SK-N-SH treated with all-trans-retinoic acid at 6 μM for 48 hours (cell line): ENCODE data around the gene COL16A1.

ENCODE experiments used
- ATAC-seq: fragments of 200-7000 bp; cut with Tn5 transposase; 3 replicates; pipeline ENCODE4 v1.9.1; 2020; ENCODE audit warnings: mild to moderate bottlenecking, moderate library complexity
- BACH2 ChIP-seq: fragments of 250-450 bp; sonication (Bioruptor Pico); IDR thresholded peaks from 2 replicates; pipeline ENCODE4 v1.9.0; 2021; ENCODE audit warnings: mild to moderate bottlenecking, borderline replicate concordance
- CSDC2 ChIP-seq: fragments of 250-450 bp; sonication (Bioruptor Pico); IDR thresholded peaks from 2 replicates; pipeline ENCODE4 v1.5.0; 2020; ENCODE audit warnings: mild to moderate bottlenecking, moderate library complexity
- GLIS3 ChIP-seq: fragments of 250-450 bp; sonication (Bioruptor Pico); IDR thresholded peaks from 2 replicates; pipeline ENCODE4 v1.5.0; 2020; ENCODE audit warnings: mild to moderate bottlenecking, moderate library complexity
- ISL1 ChIP-seq: fragments of 250-450 bp; sonication (Bioruptor Pico); IDR thresholded peaks from 2 replicates; pipeline ENCODE4 v2.1.2; 2022; ENCODE audit warnings: mild to moderate bottlenecking, moderate library complexity
- OSR1 ChIP-seq: fragments of 250-450 bp; sonication (Bioruptor Pico); IDR thresholded peaks from 2 replicates; pipeline ENCODE4 v1.8.0; 2022; ENCODE audit warnings: moderate library complexity, mild to moderate bottlenecking, inconsistent platforms
- PATZ1 ChIP-seq: fragments of 250-450 bp; sonication (Bioruptor Pico); IDR thresholded peaks from 2 replicates; pipeline ENCODE4 v1.8.0; 2020; ENCODE audit warnings: mild to moderate bottlenecking, moderate library complexity, borderline replicate concordance
- RARB ChIP-seq: fragments of 250-450 bp; sonication (Bioruptor Pico); IDR thresholded peaks from 2 replicates; pipeline ENCODE4 v1.8.0; 2021; ENCODE audit warnings: mild to moderate bottlenecking, moderate library complexity
- SNAI2 ChIP-seq: fragments of 250-450 bp; sonication (Bioruptor Pico); IDR thresholded peaks from 2 replicates; pipeline ENCODE4 v1.5.0; 2020; ENCODE audit warnings: mild to moderate bottlenecking, moderate library complexity
- TCF4 ChIP-seq: fragments of 250-450 bp; sonication (Bioruptor Pico); IDR thresholded peaks from 2 replicates; pipeline ENCODE4 v1.8.0; 2021; ENCODE audit warnings: mild to moderate bottlenecking, moderate library complexity, borderline replicate concordance
- TOX ChIP-seq: fragments of 250-450 bp; sonication (Bioruptor Pico); IDR thresholded peaks from 2 replicates; pipeline ENCODE4 v1.8.0; 2021; ENCODE audit warnings: mild to moderate bottlenecking, moderate library complexity, borderline replicate concordance
- ZC3H10 ChIP-seq: fragments of 250-450 bp; sonication (Bioruptor Pico); IDR thresholded peaks from 2 replicates; pipeline ENCODE4 v1.5.1; 2021; ENCODE audit warnings: mild to moderate bottlenecking, moderate library complexity
- ZFP3 ChIP-seq: fragments of 250-450 bp; sonication (Bioruptor Pico); IDR thresholded peaks from 2 replicates; pipeline ENCODE4 v1.5.0; 2020; ENCODE audit warnings: mild to moderate bottlenecking, moderate library complexity
- ZFP30 ChIP-seq: fragments of 450-650 bp; formaldehyde crosslinking; IDR thresholded peaks from 2 replicates; pipeline ENCODE4 v1.5.0; 2022; ENCODE audit warnings: mild to moderate bottlenecking, moderate library complexity
- ZNF565 ChIP-seq: fragments of 450-650 bp; formaldehyde crosslinking; conservative IDR thresholded peaks from 2 replicates; pipeline ENCODE4 v1.5.0; 2020; ENCODE audit warnings: low read depth, mild to moderate bottlenecking, moderate library complexity
- ZNF70 ChIP-seq: fragments of 450-650 bp; formaldehyde crosslinking; IDR thresholded peaks from 2 replicates; pipeline ENCODE4 v1.5.0; 2020; ENCODE audit warnings: mild to moderate bottlenecking, moderate library complexity
- ZNF8 ChIP-seq: fragments of 450-650 bp; formaldehyde crosslinking; IDR thresholded peaks from 2 replicates; pipeline ENCODE4 v1.5.0; 2020; ENCODE audit warnings: mild to moderate bottlenecking, moderate library complexity
- TF ChIP-seq, protein P1 (sequence below): fragments of 250-450 bp; sonication (Bioruptor Pico); IDR thresholded peaks from 2 replicates; pipeline ENCODE4 v1.5.0; 2020; ENCODE audit warnings: mild to moderate bottlenecking, moderate library complexity
- TF ChIP-seq, protein P2 (sequence below): fragments of 250-450 bp; sonication (Bioruptor Pico); IDR thresholded peaks from 2 replicates; pipeline ENCODE4 v1.5.1; 2020; ENCODE audit warnings: low read depth, mild to moderate bottlenecking, moderate library complexity

COL16A1 gene

GRCh38 chr1:31632649-31633048 is 71.2 kb downstream of the COL16A1 start:
- ATAC-seq, result no peak
- TF ChIP-seq, protein P1, sequence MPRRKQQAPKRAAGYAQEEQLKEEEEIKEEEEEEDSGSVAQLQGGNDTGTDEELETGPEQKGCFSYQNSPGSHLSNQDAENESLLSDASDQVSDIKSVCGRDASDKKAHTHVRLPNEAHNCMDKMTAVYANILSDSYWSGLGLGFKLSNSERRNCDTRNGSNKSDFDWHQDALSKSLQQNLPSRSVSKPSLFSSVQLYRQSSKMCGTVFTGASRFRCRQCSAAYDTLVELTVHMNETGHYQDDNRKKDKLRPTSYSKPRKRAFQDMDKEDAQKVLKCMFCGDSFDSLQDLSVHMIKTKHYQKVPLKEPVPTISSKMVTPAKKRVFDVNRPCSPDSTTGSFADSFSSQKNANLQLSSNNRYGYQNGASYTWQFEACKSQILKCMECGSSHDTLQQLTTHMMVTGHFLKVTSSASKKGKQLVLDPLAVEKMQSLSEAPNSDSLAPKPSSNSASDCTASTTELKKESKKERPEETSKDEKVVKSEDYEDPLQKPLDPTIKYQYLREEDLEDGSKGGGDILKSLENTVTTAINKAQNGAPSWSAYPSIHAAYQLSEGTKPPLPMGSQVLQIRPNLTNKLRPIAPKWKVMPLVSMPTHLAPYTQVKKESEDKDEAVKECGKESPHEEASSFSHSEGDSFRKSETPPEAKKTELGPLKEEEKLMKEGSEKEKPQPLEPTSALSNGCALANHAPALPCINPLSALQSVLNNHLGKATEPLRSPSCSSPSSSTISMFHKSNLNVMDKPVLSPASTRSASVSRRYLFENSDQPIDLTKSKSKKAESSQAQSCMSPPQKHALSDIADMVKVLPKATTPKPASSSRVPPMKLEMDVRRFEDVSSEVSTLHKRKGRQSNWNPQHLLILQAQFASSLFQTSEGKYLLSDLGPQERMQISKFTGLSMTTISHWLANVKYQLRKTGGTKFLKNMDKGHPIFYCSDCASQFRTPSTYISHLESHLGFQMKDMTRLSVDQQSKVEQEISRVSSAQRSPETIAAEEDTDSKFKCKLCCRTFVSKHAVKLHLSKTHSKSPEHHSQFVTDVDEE (CRISPR knock-in tag), result no peak
- TF ChIP-seq ZNF70 (CRISPR knock-in tag) (no peak), PATZ1 (CRISPR knock-in tag) (no peak), ZNF8 (CRISPR knock-in tag) (no peak), TOX (CRISPR knock-in tag) (no peak), BACH2 (no peak), ZC3H10 (CRISPR knock-in tag) (no peak), RARB (CRISPR knock-in tag) (no peak), OSR1 (CRISPR knock-in tag) (no peak), TCF4 (no peak), ZFP3 (CRISPR knock-in tag) (no peak), ZFP30 (CRISPR knock-in tag) (no peak)
- TF ChIP-seq, protein P2, sequence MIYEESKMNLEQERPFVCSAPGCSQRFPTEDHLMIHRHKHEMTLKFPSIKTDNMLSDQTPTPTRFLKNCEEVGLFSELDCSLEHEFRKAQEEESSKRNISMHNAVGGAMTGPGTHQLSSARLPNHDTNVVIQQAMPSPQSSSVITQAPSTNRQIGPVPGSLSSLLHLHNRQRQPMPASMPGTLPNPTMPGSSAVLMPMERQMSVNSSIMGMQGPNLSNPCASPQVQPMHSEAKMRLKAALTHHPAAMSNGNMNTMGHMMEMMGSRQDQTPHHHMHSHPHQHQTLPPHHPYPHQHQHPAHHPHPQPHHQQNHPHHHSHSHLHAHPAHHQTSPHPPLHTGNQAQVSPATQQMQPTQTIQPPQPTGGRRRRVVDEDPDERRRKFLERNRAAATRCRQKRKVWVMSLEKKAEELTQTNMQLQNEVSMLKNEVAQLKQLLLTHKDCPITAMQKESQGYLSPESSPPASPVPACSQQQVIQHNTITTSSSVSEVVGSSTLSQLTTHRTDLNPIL (CRISPR knock-in tag), result no peak

GRCh38 chr1:31628931-31629556 is 74.8 kb downstream of the COL16A1 start:
- ATAC-seq, result no peak; the same call in 2 of the 3 replicates
- TF ChIP-seq, protein P1 (CRISPR knock-in tag), result peak; percentile 85; the same call in 1 of the 2 replicates
- TF ChIP-seq ZNF70 (CRISPR knock-in tag), result peak; percentile 28; the same call in 1 of the 2 replicates
- TF ChIP-seq TCF4, result peak; percentile 83; the same call in 1 of the 2 replicates
- no peak for TF ChIP-seq ZNF565 (CRISPR knock-in tag)
- TF ChIP-seq TOX (CRISPR knock-in tag), result no peak
- no peak for TF ChIP-seq ZFP3 (CRISPR knock-in tag)
- no peak for TF ChIP-seq OSR1 (CRISPR knock-in tag)
- no peak for TF ChIP-seq PATZ1 (CRISPR knock-in tag)
- TF ChIP-seq ISL1, result no peak
- TF ChIP-seq ZFP30 (CRISPR knock-in tag), result no peak
- no peak for TF ChIP-seq RARB (CRISPR knock-in tag)

- peak; percentile 59 for ATAC-seq
- TF ChIP-seq CSDC2 (CRISPR knock-in tag) (no peak), OSR1 (CRISPR knock-in tag) (no peak), BACH2 (no peak), TOX (CRISPR knock-in tag) (no peak), GLIS3 (CRISPR knock-in tag) (no peak), SNAI2 (CRISPR knock-in tag) (peak; percentile 88; the same call in 1 of the 2 replicates)
- TF ChIP-seq, protein P2 (CRISPR knock-in tag), result 0 out of 2 replicates have a peak, but pooled peaks have one; percentile 58
- TF ChIP-seq, protein P1 (CRISPR knock-in tag), result peak; percentile 61; the same call in 1 of the 2 replicates
These were observed 75.8 kb downstream of the COL16A1 start for GRCh38 chr1:31627930-31628559.
